Loucy (cell line): Measurements from ENCODE around the gene RPL22L1.
"Not testable (repeated sequence)": the region's sequence is repeated elsewhere in the genome, so short reads cannot be mapped to it uniquely, and the experiment has no call there.

Experiments
- CTCF ChIP-seq: fragments of 200-600 bp; sonication (generic); conservative IDR thresholded peaks from 2 replicates; pipeline ENCODE4 v1.5.1; 2014; ENCODE audit warnings: mild to moderate bottlenecking, antibody characterized with exemption, low read length
- EZH2phosphoT487 ChIP-seq: fragments of 200-600 bp; IDR thresholded peaks from 2 replicates; pipeline ENCODE4 v1.6.1; 2018; ENCODE audit warnings: antibody characterized with exemption, mild to moderate bottlenecking, moderate library complexity, borderline replicate concordance

- not testable (repeated sequence) for TF ChIP-seq CTCF, EZH2phosphoT487
Measured at GRCh38 chr3:170877311-170877710, 7.3 kb upstream of the RPL22L1 start.
